Lung (tissue), 12 donors: Measurements from ENCODE around the gene LMBR1. TPM values are rescaled to one million over a fixed set of nuclear protein-coding genes. Genes with fewer than 3 reads are reported as not detected.
"Not testable (repeated sequence)": the region's sequence is repeated elsewhere in the genome, so short reads cannot be mapped to it uniquely, and the experiment has no call there.

ENCODE experiments used
- ATAC-seq: fragments of 200-7000 bp; cut with Tn5 transposase; one replicate; pipeline ENCODE4 v1.9.1; 2020; ENCODE audit warnings: moderate number of reproducible peaks; ENCODE audit not compliant: insufficient read depth, low FRiP score
- DNase-seq, 3 donors: peaks; one replicate each; pipeline ENCODE4 v3.0.0-alpha.2; 2013 to 2017
- H3K27ac ChIP-seq, 2 donors: one replicate each; pipeline ENCODE4 v1.5.1; 2013; ENCODE audit warnings: mild to moderate bottlenecking in 2 of 2, moderate library complexity in 2 of 2, control low read depth in 1 of 2, inconsistent platforms in 1 of 2, low read depth in 1 of 2, low read length in 1 of 2
- H3K27me3 ChIP-seq, 3 donors: one replicate each; pipeline ENCODE4 v1.5.1; 2013; ENCODE audit warnings: low read length in 2 of 3; ENCODE audit not compliant: control insufficient read depth in 3 of 3, insufficient read depth in 3 of 3
- H3K36me3 ChIP-seq, 4 donors: one replicate each; pipeline ENCODE4 v1.5.1; 2013; ENCODE audit warnings: low read length in 4 of 4, mild to moderate bottlenecking in 1 of 4, moderate library complexity in 1 of 4; ENCODE audit not compliant: control insufficient read depth in 4 of 4, insufficient read depth in 4 of 4
- H3K4me1 ChIP-seq, 5 donors: one replicate each; pipeline ENCODE4 v1.5.1; 2013; ENCODE audit warnings: low read length in 5 of 5, mild to moderate bottlenecking in 2 of 5, moderate library complexity in 1 of 5; ENCODE audit not compliant: control insufficient read depth in 5 of 5, insufficient read depth in 5 of 5
- H3K4me3 ChIP-seq: one replicate; pipeline ENCODE4 v1.5.1; 2013; ENCODE audit warnings: mild to moderate bottlenecking, control low read depth, moderate library complexity
- H3K9ac ChIP-seq, 2 donors: one replicate each; pipeline ENCODE4 v1.5.1; 2013; ENCODE audit warnings: low read length in 2 of 2, control low read depth in 1 of 2; ENCODE audit not compliant: insufficient read depth in 1 of 2
- H3K9me3 ChIP-seq, 4 donors: one replicate each; pipeline ENCODE4 v1.5.1; 2013; ENCODE audit warnings: low read length in 3 of 4, mild to moderate bottlenecking in 1 of 4, moderate library complexity in 1 of 4; ENCODE audit not compliant: control insufficient read depth in 4 of 4, insufficient read depth in 3 of 4
- WGBS, 2 donors: extraction: QIAGEN DNeasy Blood & Tissue Kit; methylation state at CpG; one replicate each; pipeline ENCODE4 v1.1.7; 2013; 5-methylcytosine and 5-hydroxymethylcytosine counted together
- polyA plus RNA-seq, 2 donors: library from polyadenylated mRNA; stranded (reverse); fragments of 200-250 nt; gene quantifications; one replicate each; pipeline ENCODE4 v1.2.1, GENCODE V29; 2013
- total RNA-seq, 2 donors: library from RNA; depleted of rRNA in 1 of 2; stranded (reverse); fragments of >200 nt in 1 of 2; gene quantifications; one replicate each; pipeline ENCODE4 v1.2.1, GENCODE V29; 2014 to 2021
- TF ChIP-seq, protein P1 (sequence below): IDR thresholded peaks from 2 replicates; pipeline ENCODE4 v1.5.1; 2012; ENCODE audit warnings: mild to moderate bottlenecking; ENCODE audit errors: control extremely low read depth, extremely low read depth
- donor health status: control.
- donor health status: control.
- donor health status: Bipolar disorder and iron deficiency.
- donor health status: healthy.
- donor health status: DM: yes; HTN: yes; CAD: no.

LMBR1 gene
- total and polyA plus RNA-seq, 4 donors = 9.7 to 119 (median 45.0) TPM

DNA sequence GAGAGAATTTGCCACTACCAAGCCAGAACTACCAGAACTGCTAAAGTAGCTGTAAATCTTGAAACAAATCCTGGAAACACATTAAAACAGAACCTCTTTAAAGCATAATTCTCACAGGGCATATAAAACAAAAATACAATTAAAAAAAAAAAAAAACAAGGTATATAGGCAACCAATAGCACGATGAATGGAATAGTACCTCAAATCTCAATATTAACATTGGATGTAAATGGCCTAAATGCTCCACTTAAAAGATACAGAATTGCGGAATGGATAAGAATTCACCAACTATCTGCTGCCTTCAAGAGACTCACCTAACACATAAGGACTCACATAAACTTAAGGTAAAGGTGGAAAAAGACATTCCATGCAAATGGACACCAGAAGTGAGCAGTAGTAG lies 17.2 kb downstream of the LMBR1 start:
- Histone ChIP-seq H3K9ac (no peak overlapping the region), H3K4me3 (no peak overlapping the region), H3K9me3 (peaks cover 0 to 5% (median 0%) of the 10 kb centered on the region in 4 donors), H3K36me3 (peaks cover 0 to 4% (median under 1%) of the 10 kb centered on the region in 4 donors), H3K27me3 (no peaks in the 10 kb centered on the region), H3K27ac (no peak overlapping the region), H3K4me1 (no peaks in the 10 kb centered on the region)
- ATAC-seq (no peak), DNase-seq (no peak)
- TF ChIP-seq, protein P1, sequence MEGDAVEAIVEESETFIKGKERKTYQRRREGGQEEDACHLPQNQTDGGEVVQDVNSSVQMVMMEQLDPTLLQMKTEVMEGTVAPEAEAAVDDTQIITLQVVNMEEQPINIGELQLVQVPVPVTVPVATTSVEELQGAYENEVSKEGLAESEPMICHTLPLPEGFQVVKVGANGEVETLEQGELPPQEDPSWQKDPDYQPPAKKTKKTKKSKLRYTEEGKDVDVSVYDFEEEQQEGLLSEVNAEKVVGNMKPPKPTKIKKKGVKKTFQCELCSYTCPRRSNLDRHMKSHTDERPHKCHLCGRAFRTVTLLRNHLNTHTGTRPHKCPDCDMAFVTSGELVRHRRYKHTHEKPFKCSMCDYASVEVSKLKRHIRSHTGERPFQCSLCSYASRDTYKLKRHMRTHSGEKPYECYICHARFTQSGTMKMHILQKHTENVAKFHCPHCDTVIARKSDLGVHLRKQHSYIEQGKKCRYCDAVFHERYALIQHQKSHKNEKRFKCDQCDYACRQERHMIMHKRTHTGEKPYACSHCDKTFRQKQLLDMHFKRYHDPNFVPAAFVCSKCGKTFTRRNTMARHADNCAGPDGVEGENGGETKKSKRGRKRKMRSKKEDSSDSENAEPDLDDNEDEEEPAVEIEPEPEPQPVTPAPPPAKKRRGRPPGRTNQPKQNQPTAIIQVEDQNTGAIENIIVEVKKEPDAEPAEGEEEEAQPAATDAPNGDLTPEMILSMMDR = no peak
- WGBS, 2 donors = 94 to 100% methylated on average over 2 of the region's 2 CpGs

DNA sequence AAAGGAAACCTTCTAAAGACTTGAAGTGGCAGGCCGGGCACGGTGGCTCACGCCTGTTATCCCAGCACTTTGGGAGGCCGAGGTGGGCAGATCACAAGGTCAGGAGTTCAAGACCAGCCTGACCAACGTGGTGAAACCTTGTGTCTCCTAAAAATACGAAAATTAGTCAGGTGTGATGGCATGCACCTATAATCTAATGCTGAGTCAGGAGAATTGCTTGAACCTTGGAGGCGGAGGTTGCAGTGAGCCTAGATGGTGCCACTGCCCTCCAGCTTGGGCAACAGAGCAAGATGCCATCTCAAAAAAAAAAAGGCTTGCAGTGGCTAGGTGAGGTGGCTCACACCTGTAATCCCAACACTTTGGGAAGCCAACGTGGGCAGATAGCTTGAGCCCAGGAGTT lies 24.6 kb downstream of the LMBR1 start:
- not testable (repeated sequence) for DNase-seq

DNA sequence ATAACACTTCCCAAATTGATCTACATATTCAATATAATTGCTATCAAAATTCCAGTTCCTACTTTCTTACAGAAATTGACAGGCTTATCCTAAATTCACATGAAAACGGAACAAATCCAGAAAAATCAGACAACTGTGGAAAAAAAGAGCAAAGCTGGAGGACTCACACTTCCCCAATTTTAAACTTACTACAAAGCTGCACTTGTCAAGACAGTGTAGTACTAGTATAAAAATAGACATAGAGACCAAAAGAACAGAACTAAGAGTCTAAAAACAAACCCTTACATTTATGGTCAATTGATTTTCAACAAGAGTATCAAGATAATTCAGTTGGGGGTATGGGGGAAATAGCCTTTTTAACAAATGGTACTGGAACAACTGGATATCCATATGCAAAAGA lies 27.5 kb downstream of the LMBR1 start:
- 0 to 91% methylated on average over 1 of the region's 1 CpG for WGBS, 2 donors
- ATAC-seq (no peak), DNase-seq (no peak)
- no peak overlapping the region for H3K9ac ChIP-seq
- H3K9me3 ChIP-seq = peaks cover 0 to 7% (median 1%) of the 10 kb centered on the region in 4 donors
- TF ChIP-seq, protein P1 = no peak
- no peak overlapping the region for H3K4me3 ChIP-seq
- no peaks in the 10 kb centered on the region for H3K4me1 ChIP-seq
- H3K27me3 ChIP-seq = no peaks in the 10 kb centered on the region
- no peak overlapping the region for H3K27ac ChIP-seq
- peaks cover 0 to 5% (median 1%) of the 10 kb centered on the region in 4 donors for H3K36me3 ChIP-seq

More for the DNA sequence above, 24.6 kb downstream of the LMBR1 start:
- not testable (repeated sequence) for H3K27me3 ChIP-seq, H3K9ac ChIP-seq, H3K36me3 ChIP-seq, H3K4me3 ChIP-seq, H3K4me1 ChIP-seq, H3K9me3 ChIP-seq, ATAC-seq, H3K27ac ChIP-seq
- 95 to 97% methylated on average over 8 of the region's 8 CpGs for WGBS, 2 donors

DNA sequence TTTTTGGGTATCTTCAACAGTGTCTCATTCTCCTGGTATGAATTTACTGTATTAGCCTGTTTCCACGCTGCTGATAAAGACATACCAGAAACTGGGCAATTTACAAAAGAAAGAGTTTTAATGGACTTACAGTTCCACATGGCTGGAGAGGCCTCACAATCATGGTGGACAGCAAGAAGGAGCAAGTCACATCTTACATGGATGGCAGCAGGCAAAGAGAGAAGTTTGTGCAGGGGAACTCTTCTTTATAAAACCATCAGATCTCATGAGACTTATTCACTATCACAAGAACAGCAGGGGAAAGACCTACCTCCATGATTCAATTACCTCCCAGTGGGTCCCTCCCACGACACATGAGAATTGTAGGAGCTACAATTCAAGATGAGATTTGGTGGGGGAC lies 31.0 kb downstream of the LMBR1 start:
- not testable (repeated sequence) for H3K27me3 ChIP-seq, H3K27ac ChIP-seq, H3K9ac ChIP-seq, H3K4me3 ChIP-seq, H3K36me3 ChIP-seq, H3K4me1 ChIP-seq, DNase-seq, ATAC-seq
- H3K9me3 ChIP-seq = peaks cover 0 to 13% (median 5%) of the 10 kb centered on the region in 4 donors
- 98% methylated on average over 2 of the region's 2 CpGs for WGBS, 2 donors
